RPMI7951 (cell line): ENCODE measurements around the gene RNASE12. TPM values are rescaled to one million over a fixed set of nuclear protein-coding genes. Genes with fewer than 3 reads are reported as not detected.
"Not testable (repeated sequence)": the region's sequence is repeated elsewhere in the genome, so short reads cannot be mapped to it uniquely, and the experiment has no call there.

Experiments
- DNase-seq: peaks from one replicate; pipeline ENCODE4 v3.0.0-alpha.2; 2012; ENCODE audit warnings: low read depth
- total RNA-seq: library from RNA; depleted of rRNA; stranded (reverse); fragments of >200 nt; shearing (Covaris generic); gene quantifications from 2 replicates; pipeline ENCODE4 v1.2.3, GENCODE V29; 2014

RNASE12 gene
- total RNA-seq, 1 experiment from 2014 or later: not detected

- DNase-seq: no peak
Measured at GRCh38 chr14:20614038-20614840, 23.1 kb upstream of the RNASE12 start.

DNA sequence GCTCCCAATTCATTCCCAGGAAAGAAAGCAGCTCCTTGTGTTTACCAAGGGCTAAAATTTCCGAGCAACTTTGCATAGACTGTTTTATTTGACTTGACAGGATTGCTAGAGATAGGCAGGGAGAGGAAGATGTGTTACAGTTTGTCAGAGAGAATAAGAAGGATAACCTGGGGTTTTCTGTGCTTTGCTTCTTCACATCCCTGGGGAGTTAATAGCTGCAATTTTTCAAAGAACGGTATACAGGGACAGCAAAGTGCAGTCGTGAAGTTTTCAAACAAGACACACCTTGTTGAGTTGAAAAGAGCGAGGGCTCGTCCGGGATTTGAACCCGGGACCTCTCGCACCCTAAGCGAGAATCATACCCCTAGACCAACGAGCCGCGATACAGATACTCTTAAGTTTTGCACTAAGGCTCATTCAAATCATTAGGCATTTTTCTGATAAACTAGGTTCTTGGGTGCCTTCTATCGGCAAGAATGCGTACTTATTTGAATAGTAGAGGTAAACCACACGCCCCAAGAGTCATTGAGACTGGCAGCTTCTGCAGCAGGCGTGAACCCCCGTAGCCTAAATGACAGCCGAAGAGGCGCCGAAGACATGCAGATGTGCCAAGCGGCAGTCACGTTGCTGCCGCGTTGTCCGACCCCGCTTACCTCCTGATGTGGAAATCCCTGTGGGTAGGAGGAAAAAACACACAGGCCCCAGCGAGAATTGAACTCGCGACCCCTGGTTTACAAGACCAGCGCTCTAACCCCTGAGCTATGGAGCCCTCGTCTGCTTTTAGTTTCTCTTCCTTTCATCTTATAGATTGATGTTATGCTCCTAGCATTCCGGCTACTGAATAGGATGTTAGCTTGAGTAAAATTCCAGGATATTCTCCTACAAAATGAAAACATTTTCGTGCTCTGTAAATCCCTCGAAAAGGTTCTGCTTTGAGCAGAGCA lies 22.2 kb upstream of the RNASE12 start:
- peak; percentile 96 for DNase-seq

DNA sequence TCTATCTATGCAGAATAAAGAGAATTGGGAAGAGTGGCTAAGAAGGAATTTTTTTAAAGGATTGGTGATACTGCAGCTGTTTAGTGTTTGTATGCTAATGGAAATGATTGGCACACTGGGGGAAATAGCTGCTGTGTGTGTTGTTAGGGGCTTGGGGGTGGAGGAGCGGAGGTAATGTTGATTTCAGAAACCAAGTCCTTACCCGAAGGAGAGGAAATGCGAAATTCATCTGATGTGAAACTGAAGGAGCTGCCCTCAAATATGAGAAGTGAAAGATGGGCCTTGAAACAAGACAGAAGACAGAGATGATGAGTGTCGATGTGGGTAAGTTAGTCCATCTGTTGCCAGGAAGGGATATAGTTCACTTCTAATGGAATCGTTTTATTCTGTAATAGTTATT lies 21.2 kb upstream of the RNASE12 start:
- DNase-seq: no peak

GRCh38 chr14:20611277-20611676 lies 20.1 kb upstream of the RNASE12 start:
- DNase-seq: no peak

DNA sequence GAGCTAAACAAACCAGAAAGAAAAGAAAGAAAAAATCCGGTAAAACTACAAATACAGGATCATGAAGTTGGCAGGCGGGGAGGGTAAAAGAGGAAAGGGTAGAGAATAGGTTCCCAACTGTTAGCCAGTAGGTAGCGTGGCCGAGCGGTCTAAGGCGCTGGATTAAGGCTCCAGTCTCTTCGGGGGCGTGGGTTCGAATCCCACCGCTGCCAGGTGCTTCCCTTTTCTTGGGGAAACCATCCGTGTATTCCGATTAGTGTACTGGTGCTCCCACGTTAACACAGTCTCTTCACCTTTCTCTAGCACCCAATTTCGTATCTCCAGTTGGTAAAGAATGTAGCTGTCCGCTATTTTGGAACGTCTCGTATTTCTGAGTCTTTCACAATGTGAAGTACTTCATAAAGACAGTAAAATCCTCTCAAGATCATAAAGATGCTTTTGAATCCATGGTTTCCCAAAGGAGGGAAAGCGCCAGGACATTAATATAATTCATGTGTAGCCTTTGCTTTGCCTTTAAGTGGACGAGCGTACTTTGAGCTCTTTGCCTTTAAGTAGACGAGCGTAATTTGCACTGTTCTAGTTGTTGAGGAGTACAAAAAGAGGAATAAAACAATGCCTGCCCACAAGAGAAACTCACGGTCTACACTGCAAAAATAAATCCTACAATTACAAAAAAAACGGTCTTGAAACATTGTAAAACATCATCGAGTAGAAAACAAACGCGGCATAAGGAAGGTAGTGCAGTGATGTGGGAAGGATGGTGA lies 19.0 kb upstream of the RNASE12 start:
- DNase-seq: peak; percentile 74

DNA sequence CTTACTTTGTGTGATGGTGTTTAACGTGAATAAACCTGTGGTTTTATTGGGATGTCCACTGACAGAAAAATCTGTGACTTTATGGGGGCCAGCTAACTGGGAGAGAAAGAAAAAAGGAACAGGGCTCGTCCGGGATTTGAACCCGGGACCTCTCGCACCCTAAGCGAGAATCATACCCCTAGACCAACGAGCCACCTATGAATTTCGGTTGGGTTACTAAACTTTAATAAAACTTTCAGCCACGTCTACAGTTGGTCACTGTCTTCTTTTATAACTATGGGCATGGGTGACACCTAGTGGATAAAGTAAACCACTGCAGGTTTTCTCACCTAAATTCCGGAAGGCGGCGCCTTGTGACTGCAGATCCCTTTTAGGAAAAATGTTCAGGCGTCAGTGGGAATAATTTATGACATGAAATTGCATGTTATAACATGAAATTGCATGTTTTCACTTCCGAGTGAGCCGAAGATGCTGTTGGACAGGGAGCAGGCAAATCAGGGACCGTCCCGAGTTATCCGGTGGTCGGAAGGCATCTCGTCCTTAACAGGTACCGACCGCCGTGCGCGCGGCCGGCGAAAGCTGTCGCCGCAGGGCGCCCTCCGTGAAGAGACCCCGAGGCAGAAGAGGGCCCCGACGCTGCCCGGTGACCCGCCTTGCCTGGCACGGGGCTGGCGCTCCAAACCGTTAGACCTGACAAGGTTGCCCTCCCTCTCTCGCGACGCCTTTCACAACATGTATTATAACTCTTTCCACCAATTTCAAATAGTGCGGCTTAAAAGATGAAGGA lies 18.2 kb upstream of the RNASE12 start:
- peak; percentile 80 for DNase-seq

DNA sequence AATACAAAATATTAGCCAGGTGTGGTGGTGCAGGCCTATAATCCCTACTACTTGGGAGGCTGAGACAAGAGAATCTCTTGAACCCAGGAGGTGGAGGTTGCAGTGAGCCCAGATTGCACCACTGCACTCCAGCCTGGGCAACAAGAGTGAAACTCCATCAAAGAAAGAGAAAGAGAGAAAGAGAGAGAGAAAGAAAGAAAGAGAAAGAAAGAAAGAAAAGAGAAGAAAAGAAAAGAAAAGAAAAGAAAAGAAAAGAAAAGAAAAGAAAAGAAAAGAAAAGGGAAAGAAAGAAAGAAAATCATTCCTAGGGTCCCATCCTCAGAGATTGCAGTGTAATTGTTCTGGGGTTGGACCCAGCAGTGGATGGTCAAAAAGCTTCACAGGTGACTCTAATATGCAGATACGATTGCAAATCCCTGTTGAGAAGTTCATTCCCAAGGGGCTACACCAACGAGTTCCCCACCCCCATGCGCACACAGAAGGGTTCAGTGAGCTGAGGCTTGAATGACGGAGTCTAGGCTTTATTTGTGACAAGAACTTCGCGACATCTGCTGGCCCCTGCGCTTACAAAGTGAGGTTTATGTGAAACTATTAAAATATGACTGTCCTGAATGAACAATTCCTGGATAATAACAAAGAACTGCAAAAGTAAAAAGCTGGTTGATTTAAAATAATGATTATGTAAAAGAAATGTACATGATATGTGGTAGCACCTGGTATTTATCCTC lies 17.4 kb upstream of the RNASE12 start:
- no peak for DNase-seq

DNA sequence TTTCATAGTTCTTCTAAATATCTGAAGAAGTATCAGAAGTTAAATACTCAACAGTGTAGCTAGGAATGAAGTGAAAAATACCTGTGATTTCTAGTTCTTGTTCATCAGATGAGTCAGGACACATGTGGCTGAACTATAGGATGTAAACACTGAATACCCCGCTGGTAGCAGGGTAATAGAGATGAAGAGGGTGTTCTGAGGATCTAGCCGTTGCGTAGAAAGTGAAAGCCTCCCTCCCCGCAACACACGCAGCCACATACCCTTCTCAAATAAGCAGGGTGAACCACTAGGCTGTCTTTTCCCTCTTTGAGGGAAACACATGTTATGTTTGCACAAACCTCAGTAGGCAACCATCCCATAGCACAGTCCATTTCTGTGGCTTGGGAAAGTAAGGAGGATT lies 16.4 kb upstream of the RNASE12 start:
- no peak for DNase-seq

DNA sequence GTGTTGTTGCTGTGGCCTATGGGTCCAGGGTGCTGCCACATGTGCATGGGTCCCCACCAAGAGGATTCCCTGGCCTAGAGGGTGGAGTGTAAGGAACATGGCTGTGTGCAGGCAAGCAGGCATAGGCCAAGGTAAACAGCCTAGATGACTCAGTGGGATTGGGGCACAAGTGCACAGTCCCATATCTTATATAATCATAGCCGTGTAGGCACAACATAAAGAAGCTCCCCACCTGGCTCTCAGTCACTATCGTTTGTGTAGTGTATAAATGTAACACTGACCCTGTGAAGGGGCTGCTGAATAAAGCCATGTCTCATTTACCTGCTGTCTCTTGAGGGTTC lies 15.7 kb upstream of the RNASE12 start:
- no peak for DNase-seq

GRCh38 chr14:20606190-20606901 lies 15.2 kb upstream of the RNASE12 start:
- DNase-seq: peak; percentile 33

GRCh38 chr14:20603813-20604690 lies 12.9 kb upstream of the RNASE12 start:
- DNase-seq: no peak

DNA sequence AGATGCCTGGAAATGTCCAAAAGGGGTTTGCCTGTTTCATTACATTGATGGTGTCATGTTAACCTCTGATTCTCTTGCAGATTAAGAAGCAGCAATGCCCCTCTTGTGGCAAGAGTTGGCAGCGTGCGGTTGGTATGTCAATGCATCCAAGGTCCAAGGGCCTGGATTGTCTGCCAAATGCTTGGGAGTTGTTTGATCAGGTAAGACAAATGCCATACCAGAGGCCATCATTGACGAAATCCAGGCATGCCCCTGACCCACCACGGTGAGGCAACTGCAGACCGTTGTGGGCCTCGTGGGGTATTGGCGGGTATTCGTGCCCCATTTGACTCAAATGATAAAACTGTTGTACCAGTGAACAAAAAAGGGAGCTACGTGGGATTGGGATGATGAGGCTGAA lies 11.4 kb upstream of the RNASE12 start:
- no peak for DNase-seq

DNA sequence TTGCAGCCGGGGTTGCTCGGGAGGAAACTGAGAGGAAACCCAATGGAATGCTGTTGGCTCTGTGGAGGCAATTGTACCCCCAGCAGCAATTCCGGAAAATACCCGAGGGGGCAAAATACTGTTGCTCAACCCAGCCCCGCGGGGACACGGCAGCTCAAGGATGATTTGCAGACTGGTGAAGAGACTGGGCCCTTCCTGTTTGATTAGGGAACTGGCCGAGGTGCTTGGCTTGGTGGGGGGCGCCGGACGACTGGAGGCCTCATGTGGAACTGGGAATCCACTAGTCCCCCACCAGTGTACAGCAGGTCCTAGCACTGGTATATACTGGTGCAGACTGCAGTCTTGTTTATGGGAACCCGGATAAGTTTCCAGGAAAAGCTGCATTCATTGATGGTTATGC lies 10.3 kb upstream of the RNASE12 start:
- DNase-seq: no peak

- DNase-seq: no peak
Measured at GRCh38 chr14:20597108-20597507, 5.9 kb upstream of the RNASE12 start.

DNA sequence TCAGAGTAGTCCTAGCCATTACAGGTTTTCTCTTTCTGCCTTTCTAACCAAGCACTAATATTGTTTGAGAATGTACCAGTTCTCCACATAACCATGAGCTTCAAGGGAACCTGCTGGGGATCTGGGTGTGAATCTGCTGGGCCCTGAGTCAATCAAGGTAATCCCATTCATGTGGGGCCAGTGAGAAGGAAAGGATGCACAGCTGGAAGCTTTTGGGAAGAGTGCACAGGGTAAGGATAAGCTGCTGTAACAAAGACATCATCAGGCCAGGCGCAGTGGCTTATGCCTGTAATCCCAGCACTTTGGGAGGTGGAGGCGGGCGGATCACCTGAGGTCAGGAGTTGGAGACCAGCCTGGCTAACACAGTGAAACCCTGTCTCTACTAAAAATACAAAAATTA lies 4.5 kb upstream of the RNASE12 start:
- not testable (repeated sequence) for DNase-seq

DNA sequence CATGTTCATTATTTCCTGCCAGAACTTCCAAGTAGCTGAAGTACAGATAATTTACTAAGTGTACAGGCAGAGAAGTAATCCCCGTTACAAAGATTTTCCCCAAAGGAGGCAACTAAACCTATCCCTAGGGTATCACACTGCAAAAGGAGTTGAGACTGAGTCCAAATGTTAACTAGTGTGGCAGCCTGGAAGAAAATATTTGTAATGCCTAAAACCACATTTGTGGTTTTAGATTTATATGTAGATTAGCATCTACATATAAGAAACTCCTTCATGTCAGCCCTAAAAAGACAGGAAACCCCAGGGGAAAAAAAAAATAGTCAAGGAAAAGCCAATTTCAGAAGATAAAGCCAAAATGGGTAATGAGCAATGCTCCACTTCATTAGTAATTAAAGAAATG lies 1.4 kb upstream of the RNASE12 start:
- DNase-seq: peak; percentile 10

DNA sequence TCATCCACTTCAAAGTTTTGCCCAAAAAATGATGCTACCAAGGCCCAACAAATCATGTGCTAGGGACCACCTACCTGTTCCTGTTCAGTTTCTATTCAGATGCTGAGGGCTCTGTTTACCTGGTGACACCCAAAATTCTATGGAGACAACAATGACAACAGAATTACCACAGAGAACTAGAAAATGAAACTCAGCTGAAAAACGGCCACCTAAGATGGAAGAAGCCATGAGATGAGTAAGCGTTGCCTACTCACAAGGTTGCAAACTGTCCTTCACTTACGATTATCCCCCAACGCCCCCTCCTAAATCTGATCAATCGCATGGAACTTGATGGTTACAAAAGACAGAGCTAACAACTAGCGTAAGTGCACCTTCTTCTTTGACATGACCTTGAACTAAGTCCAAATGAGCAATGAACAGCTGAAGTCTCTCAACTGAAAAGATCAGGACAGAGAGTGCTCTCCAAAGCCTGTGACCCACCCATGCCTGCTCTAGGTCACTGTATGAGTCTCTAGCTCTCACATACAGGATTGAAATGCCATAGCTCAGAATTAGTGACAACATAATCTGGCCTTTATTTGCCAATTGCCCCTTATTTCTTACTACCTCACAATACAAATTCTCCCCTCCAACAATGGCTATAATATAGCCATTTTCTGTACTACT lies 3.6 kb downstream of the RNASE12 start, which contains the start of gene RNASE11:
Gene RNASE11, minus strand, starts transcription at position 513 of the 666 bp plus-strand sequence.
- DNase-seq: no peak

DNA sequence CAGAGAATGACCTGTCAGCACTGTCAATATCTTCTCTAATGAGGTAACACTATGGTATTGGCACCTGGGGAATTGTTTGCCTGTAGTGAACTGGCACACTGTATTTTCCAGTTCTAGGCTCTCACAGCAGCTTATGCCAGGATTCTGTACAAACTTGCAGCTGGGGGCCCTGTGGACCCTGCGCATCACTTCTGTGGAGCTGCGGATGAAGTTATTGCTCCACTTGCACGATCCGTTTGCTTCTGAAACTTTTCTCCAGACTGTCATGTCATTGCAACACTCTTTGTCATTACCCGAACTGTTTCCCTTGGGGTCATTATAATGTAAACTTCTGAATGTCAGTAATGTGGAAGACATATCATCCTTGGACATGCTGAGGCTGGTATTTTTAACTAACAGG lies 7.3 kb downstream of the RNASE12 start:
- no peak for DNase-seq
